Loucy (cell line): ENCODE data around the gene CLDND2.
"Not testable (repeated sequence)": the region's sequence is repeated elsewhere in the genome, so short reads cannot be mapped to it uniquely, and the experiment has no call there.

ENCODE experiments used
- H2AFZ ChIP-seq: fragments of 200-600 bp; sonication (generic); 2 replicates; pipeline ENCODE4 v1.6.0; 2016; ENCODE audit warnings: antibody characterized with exemption, mild to moderate bottlenecking, low read length, moderate library complexity
- H3F3A ChIP-seq: fragments of 200-600 bp; 2 replicates; pipeline ENCODE4 v1.6.0; 2016; ENCODE audit warnings: antibody characterized with exemption, low read depth, mild to moderate bottlenecking
- H3K27me3 ChIP-seq: fragments of 200-600 bp; sonication (generic); 2 replicates; pipeline ENCODE4 v1.6.1; 2014; ENCODE audit warnings: low read length, mild to moderate bottlenecking; ENCODE audit not compliant: insufficient read depth, poor library complexity, severe bottlenecking
- H3K36me3 ChIP-seq: fragments of 200-600 bp; sonication (generic); 2 replicates; pipeline ENCODE4 v1.6.1; 2016; ENCODE audit warnings: low read length; ENCODE audit not compliant: insufficient read depth
- H3K4me1 ChIP-seq: fragments of 200-600 bp; sonication (generic); 2 replicates; pipeline ENCODE4 v1.5.1; 2014; ENCODE audit warnings: low read length, mild to moderate bottlenecking; ENCODE audit not compliant: insufficient read depth, poor library complexity, severe bottlenecking
- H3K4me2 ChIP-seq: fragments of 200-600 bp; sonication (generic); 2 replicates; pipeline ENCODE4 v1.6.0; 2014; ENCODE audit warnings: antibody characterized with exemption, low read length, low read depth, mild to moderate bottlenecking; ENCODE audit not compliant: poor library complexity, severe bottlenecking
- H3K4me3 ChIP-seq: fragments of 200-600 bp; sonication (generic); 2 replicates; pipeline ENCODE4 v1.5.1; 2014; ENCODE audit warnings: low read length, mild to moderate bottlenecking, mixed read lengths; ENCODE audit not compliant: poor library complexity, severe bottlenecking
- H3K79me2 ChIP-seq: fragments of 200-600 bp; sonication (generic); 2 replicates; pipeline ENCODE4 v1.6.1; 2014; ENCODE audit warnings: low read length; ENCODE audit not compliant: insufficient read depth
- H3K9ac ChIP-seq: fragments of 200-600 bp; sonication (generic); 2 replicates; pipeline ENCODE4 v1.6.0; 2014; ENCODE audit warnings: mild to moderate bottlenecking, low read depth, low read length, moderate library complexity; ENCODE audit not compliant: poor library complexity, severe bottlenecking
- H3K9me2 ChIP-seq: fragments of 200-600 bp; sonication (generic); replicated peaks from 2 replicates; pipeline ENCODE4 v1.6.1; 2016; ENCODE audit warnings: low read depth, low read length, mixed read lengths
- H3K9me3 ChIP-seq: fragments of 200-600 bp; sonication (generic); 2 replicates; pipeline ENCODE4 v1.6.1; 2014; ENCODE audit warnings: mild to moderate bottlenecking, antibody characterized with exemption, low read length, low read depth; ENCODE audit not compliant: insufficient read depth
- H4K20me1 ChIP-seq: fragments of 200-600 bp; sonication (generic); 2 replicates; pipeline ENCODE4 v1.6.0; 2014; ENCODE audit warnings: antibody characterized with exemption, low read length, mild to moderate bottlenecking; ENCODE audit not compliant: insufficient read depth, poor library complexity, severe bottlenecking
- CTCF ChIP-seq: fragments of 200-600 bp; sonication (generic); conservative IDR thresholded peaks from 2 replicates; pipeline ENCODE4 v1.5.1; 2014; ENCODE audit warnings: mild to moderate bottlenecking, antibody characterized with exemption, low read length
- EZH2phosphoT487 ChIP-seq: fragments of 200-600 bp; IDR thresholded peaks from 2 replicates; pipeline ENCODE4 v1.6.1; 2018; ENCODE audit warnings: antibody characterized with exemption, mild to moderate bottlenecking, moderate library complexity, borderline replicate concordance

The CLDND2 gene

GRCh38 chr19:51402117-51402516 lies 33.3 kb upstream of the CLDND2 start:
- Histone ChIP-seq H3K4me1 (peaks cover 21% of the 10 kb centered on the region), H2AFZ (no peak overlapping the region), H4K20me1 (no peaks in the 10 kb centered on the region), H3K79me2 (no peaks in the 10 kb centered on the region), H3K4me2 (no peak overlapping the region), H3K36me3 (no peaks in the 10 kb centered on the region), H3K27me3 (no peaks in the 10 kb centered on the region), H3K9me3 (peaks cover 8% of the 10 kb centered on the region; the same call in 1 of the 2 replicates), H3K9ac (no peak overlapping the region), H3K4me3 (no peak overlapping the region), H3F3A (no peaks in the 10 kb centered on the region), H3K9me2 (no peaks in the 10 kb centered on the region)
- TF ChIP-seq CTCF: no peak
- no peak for TF ChIP-seq EZH2phosphoT487

- not testable (repeated sequence) for H4K20me1 ChIP-seq, H3K36me3 ChIP-seq, H3K9me3 ChIP-seq, H3F3A ChIP-seq, H3K9me2 ChIP-seq, H3K4me3 ChIP-seq, H2AFZ ChIP-seq, H3K79me2 ChIP-seq, H3K27me3 ChIP-seq
- Histone ChIP-seq H3K4me1 (peaks cover 35% of the 10 kb centered on the region), H3K9ac (peak overlapping the region; percentile 19), H3K4me2 (peak overlapping the region; percentile 45)
Observed at GRCh38 chr19:51399936-51400335, 31.1 kb upstream of the CLDND2 start.

- TF ChIP-seq EZH2phosphoT487 (no peak), CTCF (no peak)
- Histone ChIP-seq H3K79me2 (peaks cover 12% of the 10 kb centered on the region), H3K4me3 (no peak overlapping the region), H3K9ac (no peak overlapping the region), H4K20me1 (no peaks in the 10 kb centered on the region), H3K4me1 (peaks cover 35% of the 10 kb centered on the region), H3F3A (0 out of 2 replicates have a peak, but pooled peaks cover 4% of the 10 kb centered on the region), H3K27me3 (no peaks in the 10 kb centered on the region), H3K9me2 (no peaks in the 10 kb centered on the region), H3K4me2 (no peak overlapping the region), H3K36me3 (no peaks in the 10 kb centered on the region), H2AFZ (no peak overlapping the region), H3K9me3 (peaks cover 8% of the 10 kb centered on the region; the same call in 1 of the 2 replicates)
Observed at GRCh38 chr19:51399231-51399630, 30.4 kb upstream of the CLDND2 start.

- Histone ChIP-seq H3K9ac (peak overlapping the region; percentile 11), H3K9me3 (peaks cover 6% of the 10 kb centered on the region; the same call in 1 of the 2 replicates), H4K20me1 (no peaks in the 10 kb centered on the region), H3K9me2 (no peaks in the 10 kb centered on the region), H3K79me2 (peaks cover 12% of the 10 kb centered on the region), H3K27me3 (no peaks in the 10 kb centered on the region), H3K4me1 (peaks cover 40% of the 10 kb centered on the region), H3K4me2 (no peak overlapping the region), H2AFZ (no peak overlapping the region), H3K4me3 (no peak overlapping the region), H3K36me3 (no peaks in the 10 kb centered on the region), H3F3A (0 out of 2 replicates have a peak, but pooled peaks cover 4% of the 10 kb centered on the region)
- no peak for TF ChIP-seq EZH2phosphoT487
- peak; percentile 68 for TF ChIP-seq CTCF
Observed at GRCh38 chr19:51398096-51398704, 29.4 kb upstream of the CLDND2 start.

GRCh38 chr19:51397453-51397852 lies 28.6 kb upstream of the CLDND2 start:
- H3K9me2 ChIP-seq, H2AFZ ChIP-seq, H3K27me3 ChIP-seq, H4K20me1 ChIP-seq, H3F3A ChIP-seq, H3K9ac ChIP-seq, H3K4me3 ChIP-seq, H3K9me3 ChIP-seq, H3K36me3 ChIP-seq, H3K4me2 ChIP-seq: not testable (repeated sequence)
- H3K4me1 ChIP-seq: peaks cover 40% of the 10 kb centered on the region
- H3K79me2 ChIP-seq: peaks cover 12% of the 10 kb centered on the region
